Heart right ventricle (tissue), 16 donors: ENCODE data around the gene C3orf18. TPM values are rescaled to one million over a fixed set of nuclear protein-coding genes. Genes with fewer than 3 reads are reported as not detected.

ENCODE experiments used
- ATAC-seq, 8 donors: fragments of 200-7000 bp; cut with Tn5 transposase; one replicate each; pipeline ENCODE4 v1.9.1; 2020; ENCODE audit warnings: mild to moderate bottlenecking in 8 of 8, moderate library complexity in 8 of 8, moderate number of reproducible peaks in 1 of 8
- DNase-seq, 2 donors: peaks; one replicate each; pipeline ENCODE4 v3.0.0-alpha.2; 2020
- H3K27ac ChIP-seq, 10 donors: fragments of 200-600 bp; sonication (generic) in 2 of 10; one replicate each; pipeline versions ENCODE4 v1.5.0 to v1.8.0; 2020 to 2022; ENCODE audit warnings: mild to moderate bottlenecking in 3 of 10
- H3K27me3 ChIP-seq, 7 donors: fragments of 200-600 bp; one replicate each; pipeline ENCODE4 v1.8.0; 2021 to 2022; ENCODE audit warnings: mild to moderate bottlenecking in 2 of 7
- H3K36me3 ChIP-seq, 9 donors: fragments of 200-600 bp; sonication (generic) in 1 of 9; one replicate each; pipeline versions ENCODE4 v1.5.0 to v1.8.0; 2020 to 2022; ENCODE audit warnings: mild to moderate bottlenecking in 2 of 9
- H3K4me1 ChIP-seq, 9 donors: fragments of 200-600 bp; sonication (generic) in 1 of 9; one replicate each; pipeline versions ENCODE4 v1.5.0 to v1.8.0; 2020 to 2022; ENCODE audit warnings: mild to moderate bottlenecking in 4 of 9
- H3K4me3 ChIP-seq, 10 donors: fragments of 200-600 bp; sonication (generic) in 2 of 10; one replicate each; pipeline versions ENCODE4 v1.5.0 to v1.8.0; 2020 to 2022; ENCODE audit warnings: mild to moderate bottlenecking in 7 of 10, moderate library complexity in 2 of 10
- H3K9me3 ChIP-seq, 11 donors: fragments of 200-600 bp in 10 of 11; sonication (generic) in 2 of 11; one replicate each; pipeline versions ENCODE4 v1.5.0 to v1.8.0; 2013 to 2022; ENCODE audit warnings: mild to moderate bottlenecking in 2 of 11, control low read depth in 1 of 11, moderate library complexity in 1 of 11
- WGBS, 2 donors: extraction: QIAGEN DNeasy Blood & Tissue Kit; methylation state at CpG; one replicate each; pipeline ENCODE4 v1.1.7; 2013; ENCODE audit warnings: inconsistent platforms in 1 of 2; 5-methylcytosine and 5-hydroxymethylcytosine counted together
- intact Hi-C, 10 donors: fragments of 100-400 bp; cut with DNase I; formaldehyde crosslinking; loops; one replicate each; pipeline versions ENCODE4 v1.11.1 to v1.14.2; 2022
- polyA plus RNA-seq, 2 donors: library from polyadenylated mRNA; stranded (reverse); fragments of 200-250 nt; gene quantifications; one replicate each; pipeline ENCODE4 v1.2.3, GENCODE V29; 2013
- total RNA-seq, 10 donors: library from RNA; stranded (reverse); fragmentation: NEBNext Ultra II Directional in 3 of 10; extraction: Animal tissue kit (Norgen Biotek cat#: 25700) in 3 of 10; gene quantifications; one replicate each; pipeline versions ENCODE4 v1.2.1 to v1.2.4, GENCODE V29; 2021 to 2023
- TF ChIP-seq, protein P1 (sequence below), 9 donors: fragments of 200-600 bp; sonication (generic) in 2 of 9; IDR thresholded peaks; one replicate each; pipeline versions ENCODE4 v1.5.0 to v1.8.0; 2021 to 2022; ENCODE audit warnings: antibody characterized with exemption in 9 of 9, mild to moderate bottlenecking in 5 of 9, moderate library complexity in 1 of 9
- donor health status: Arrhythmogenic right ventricular cardiomyopathy.
- donor health status: ischemic (EF 13 %, LVEDD 7.1; RV severe dilation, severe dysfunction).
- donor health status: healthy with polysubstance abuse.
- donor health status: DM: no; HTN: yes; CAD: no.
- donor health status: DM: no; HTN: no; CAD: no.
- donor health status: ischemic (EF 25% LVEDD 6.9; RV normal size, moderate dysfunction).
- donor health status: ischemic (EF 25% LVEDD 5.7; RV mildly dilated, moderate dysfunction).
- donor health status: healthy.
- donor health status: DM: yes; HTN: yes; CAD: no.
- donor health status: Ischemic cardiomyopathy.
- donor health status: ischemic (EF 35%, LVEDD 5.7; RV mildly dilated, moderate dysfunction).
- donor health status: nonischemic (EF 11% LVEDD 7.7; RV severe dilation, severe dysfunction).
- donor health status: DM: yes; HTN: yes; CAD: no.
- donor health status: PGD.
- donor health status: ischemic (EF 29% LVEDD 5.4; RV normal size, mild dysfunction).
- donor health status: nonischemic (EF 23%, LVEDD 6.1; RV moderate dilation, normal function).

Gene C3orf18
- total and polyA plus RNA-seq, 12 donors: 19.9 to 49.9 (median 41.1) TPM

- intact Hi-C loops: loop anchor here in 3 of 10 donors (1.0 to 2.0 kb wide), 3 partner anchors 15 to 17 kb away; partner anchors contain the start of gene HEMK1 (in 1 of the 3)
- Histone ChIP-seq H3K27me3 (no peaks in the 10 kb centered on the region), H3K9me3 (no peaks in the 10 kb centered on the region), H3K4me1 (peaks cover 19 to 81% (median 60%) of the 10 kb centered on the region in 9 donors), H3K36me3 (peaks cover 0 to 29% (median 0%) of the 10 kb centered on the region in 9 donors), H3K4me3 (no peak overlapping the region), H3K27ac (peak overlapping the region; percentile 79 to 92 (median 86))
- peak; percentile 83 to 86 for DNase-seq
- peak; percentile 62 to 93 (median 74) for ATAC-seq
- 30 to 36% methylated on average over 6 of the region's 6 CpGs for WGBS, 2 donors
- TF ChIP-seq, protein P1, sequence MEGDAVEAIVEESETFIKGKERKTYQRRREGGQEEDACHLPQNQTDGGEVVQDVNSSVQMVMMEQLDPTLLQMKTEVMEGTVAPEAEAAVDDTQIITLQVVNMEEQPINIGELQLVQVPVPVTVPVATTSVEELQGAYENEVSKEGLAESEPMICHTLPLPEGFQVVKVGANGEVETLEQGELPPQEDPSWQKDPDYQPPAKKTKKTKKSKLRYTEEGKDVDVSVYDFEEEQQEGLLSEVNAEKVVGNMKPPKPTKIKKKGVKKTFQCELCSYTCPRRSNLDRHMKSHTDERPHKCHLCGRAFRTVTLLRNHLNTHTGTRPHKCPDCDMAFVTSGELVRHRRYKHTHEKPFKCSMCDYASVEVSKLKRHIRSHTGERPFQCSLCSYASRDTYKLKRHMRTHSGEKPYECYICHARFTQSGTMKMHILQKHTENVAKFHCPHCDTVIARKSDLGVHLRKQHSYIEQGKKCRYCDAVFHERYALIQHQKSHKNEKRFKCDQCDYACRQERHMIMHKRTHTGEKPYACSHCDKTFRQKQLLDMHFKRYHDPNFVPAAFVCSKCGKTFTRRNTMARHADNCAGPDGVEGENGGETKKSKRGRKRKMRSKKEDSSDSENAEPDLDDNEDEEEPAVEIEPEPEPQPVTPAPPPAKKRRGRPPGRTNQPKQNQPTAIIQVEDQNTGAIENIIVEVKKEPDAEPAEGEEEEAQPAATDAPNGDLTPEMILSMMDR (IDR thresholded peaks at IDR 0.05): peak in 1 of 9 donors; percentile 3
Observed at GRCh38 chr3:50583897-50584296, 16.4 kb upstream of the C3orf18 start.

DNA sequence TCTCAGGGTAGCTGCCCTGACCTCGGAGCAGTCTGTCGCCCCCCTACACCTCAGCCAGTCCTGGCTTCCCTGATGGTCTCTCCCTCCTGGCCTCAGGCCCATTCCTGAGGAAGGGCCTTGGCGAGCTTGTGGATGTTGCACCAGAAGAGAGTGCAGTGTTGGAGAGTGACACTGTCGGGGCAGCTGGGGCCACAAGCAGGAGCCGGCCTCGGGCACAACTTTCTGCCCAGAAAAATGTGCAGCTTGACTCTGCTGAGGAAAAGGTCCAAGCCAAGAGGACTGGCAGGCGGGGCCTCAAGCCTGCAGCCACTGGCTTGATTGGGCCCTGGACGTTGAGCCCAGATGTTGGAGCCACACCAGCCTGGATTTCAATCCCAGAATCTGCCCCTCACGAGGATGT lies 14.5 kb upstream of the C3orf18 start:
- Histone ChIP-seq H3K4me3 (no peak overlapping the region), H3K9me3 (no peaks in the 10 kb centered on the region), H3K27ac (peak overlapping the region; percentile 16 to 92 (median 86)), H3K27me3 (no peaks in the 10 kb centered on the region), H3K36me3 (peaks cover 0 to 47% (median 0%) of the 10 kb centered on the region in 9 donors), H3K4me1 (peaks cover 16 to 66% (median 48%) of the 10 kb centered on the region in 9 donors)
- ATAC-seq (peak in 3 of 8 donors; percentile 4 to 25 (median 15)), DNase-seq (no peak)
- 51 to 56% methylated on average over 8 to 9 of the region's 9 CpGs for WGBS, 2 donors
- TF ChIP-seq, protein P1 (IDR thresholded peaks at IDR 0.05): no peak
- intact Hi-C loops: no loop called here

DNA sequence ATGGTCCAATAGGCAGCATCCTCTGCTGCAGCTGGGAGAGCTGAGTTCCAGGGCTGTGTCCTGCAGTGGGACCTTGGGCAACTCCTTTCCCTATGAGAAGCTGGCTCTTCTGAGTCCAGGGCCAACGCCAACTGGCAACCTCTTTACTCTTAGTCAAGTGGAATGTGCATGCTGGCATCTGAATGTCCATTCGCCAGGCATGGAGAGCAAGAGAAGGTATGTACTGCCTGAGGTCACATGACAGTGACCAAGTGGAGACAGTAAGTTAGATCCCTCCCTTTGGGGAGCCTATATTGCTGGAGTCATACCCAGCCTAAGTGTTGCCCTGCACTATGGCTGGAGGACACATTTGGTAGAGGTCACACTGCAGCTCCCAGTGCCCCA lies 13.9 kb upstream of the C3orf18 start:
- ATAC-seq (peak in 7 of 8 donors; percentile 5 to 31 (median 18)), DNase-seq (peak in 1 of 2 donors; percentile 24)
- no peak overlapping the region for H3K4me3 ChIP-seq
- 63 to 72% methylated on average over 2 of the region's 2 CpGs for WGBS, 2 donors
- TF ChIP-seq, protein P1 (IDR thresholded peaks at IDR 0.05): peak in 1 of 9 donors; percentile 0
- peaks cover 16 to 60% (median 44%) of the 10 kb centered on the region in 9 donors for H3K4me1 ChIP-seq
- peak overlapping the region; percentile 16 to 92 (median 86) for H3K27ac ChIP-seq
- intact Hi-C loops: no loop called here
- H3K9me3 ChIP-seq: no peaks in the 10 kb centered on the region
- peaks cover 0 to 53% (median 0%) of the 10 kb centered on the region in 9 donors for H3K36me3 ChIP-seq
- no peaks in the 10 kb centered on the region for H3K27me3 ChIP-seq

- H3K27ac ChIP-seq: peak overlapping the region; percentile 16 to 92 (median 86)
- 53 to 60% methylated on average over 9 of the region's 9 CpGs for WGBS, 2 donors
- H3K4me3 ChIP-seq: no peak overlapping the region
- TF ChIP-seq, protein P1 (IDR thresholded peaks at IDR 0.05): peak in 4 of 9 donors; percentile 13 to 30 (median 18)
- DNase-seq (peak in 1 of 2 donors; percentile 3), ATAC-seq (peak in 3 of 8 donors; percentile 5 to 19 (median 9))
- intact Hi-C loops: no loop called here
- peaks cover 0 to 59% (median 0%) of the 10 kb centered on the region in 9 donors for H3K36me3 ChIP-seq
- no peaks in the 10 kb centered on the region for H3K9me3 ChIP-seq
- no peaks in the 10 kb centered on the region for H3K27me3 ChIP-seq
- H3K4me1 ChIP-seq: peaks cover 16 to 54% (median 42%) of the 10 kb centered on the region in 9 donors
Observed at GRCh38 chr3:50580683-50581458, 13.3 kb upstream of the C3orf18 start.
